Measurements from ENCODE around the gene GLS. TPM values are rescaled to one million over a fixed set of nuclear protein-coding genes. Genes with fewer than 3 reads are reported as not detected.

Gene GLS
- total RNA-seq, 1 experiment from 2014 or later = 97.4 TPM

GRCh38 chr2:190887089-190887488 lies 6.5 kb downstream of the GLS start (continued):
- no peak for TF ChIP-seq TCF7L2 (IDR thresholded peaks at IDR 0.05; ENCODE audit: borderline replicate concordance, extremely low read depth, insufficient read depth, insufficient read length)
- no peak for TF ChIP-seq FOSL1 (IDR thresholded peaks at IDR 0.05; ENCODE audit: low read depth)
- no peak for TF ChIP-seq JUND (IDR thresholded peaks at IDR 0.05)

- Histone ChIP-seq H3K9me2 (ENCODE audit: insufficient read depth) (no peaks in the 10 kb centered on the region), H3K27me3 (ENCODE audit: insufficient read depth, low read length) (no peaks in the 10 kb centered on the region), H3K27ac (ENCODE audit: low read depth, low read length) (no peak overlapping the region), H3K79me2 (ENCODE audit: insufficient read depth, low read length) (peaks cover 100% of the 10 kb centered on the region), H3K9me3 (ENCODE audit: control insufficient read depth in 1 of 2, insufficient read depth in 1 of 2, low read depth in 1 of 2, low read length in 2 of 2) (no peaks in the 10 kb centered on the region), H3K36me3 (ENCODE audit: control insufficient read depth in 1 of 2, insufficient read depth in 2 of 2, low read length in 2 of 2) (peaks cover 0 to 9% of the 10 kb centered on the region in 2 experiments; a peak in 1 of 4 replicates), H3K4me1 (ENCODE audit: control insufficient read depth in 1 of 2, insufficient read depth in 2 of 2, low read length in 2 of 2) (no peaks in the 10 kb centered on the region), H3K9ac (ENCODE audit: low read length) (no peak overlapping the region), H3K4me2 (ENCODE audit: low read length) (no peak overlapping the region), H2AFZ (ENCODE audit: low read depth, low read length, poor library complexity, severe bottlenecking) (no peak overlapping the region), H3K4me3 (replicated peaks in 1 of 2; ENCODE audit: low read depth in 1 of 2, low read length in 2 of 2) (no peak overlapping the region), H4K20me1 (ENCODE audit: insufficient read depth) (peaks cover 6% of the 10 kb centered on the region; the same call in 1 of the 2 replicates)
- intact Hi-C loops (cut with micrococcal nuclease) = loop anchor here (10.0 kb wide), 1 partner anchor 104 kb away; no protein-coding TSS in a partner anchor
- no TSS peak for BruUV-seq (replicated peaks)
- TF ChIP-seq YY1 (IDR thresholded peaks at IDR 0.05; ENCODE audit: extremely low read depth, insufficient replicate concordance, low read depth, low read length) = no peak
- TF ChIP-seq ELF1 (IDR thresholded peaks at IDR 0.05; ENCODE audit: borderline replicate concordance, low read depth) = no peak
- TF ChIP-seq CTCF (IDR thresholded peaks at IDR 0.05 in 2 of 3, conservative IDR thresholded peaks at IDR 0.05 in 1 of 3; ENCODE audit: borderline replicate concordance in 1 of 3, insufficient read depth in 1 of 3, low read depth in 2 of 3, low read length in 2 of 3) = no peak
- no peak for TF ChIP-seq JUND (IDR thresholded peaks at IDR 0.05)
- no peak for TF ChIP-seq EZH2phosphoT487 (IDR thresholded peaks at IDR 0.05; ENCODE audit: borderline replicate concordance)
- RAD21 ChIA-PET (ENCODE audit: low non-redundant PET in 1 of 2, low total read pairs in 2 of 2, uncharacterized antibody in 2 of 2, unreplicated experiment in 2 of 2) = no interaction called here
- POLR2A ChIA-PET = interaction anchor here (1.4 kb wide), 1 partner anchor 11 kb away, joined by 3 read pairs; no protein-coding TSS in a partner anchor
- ATAC-seq (no peak), DNase-seq (ENCODE audit: low read depth, low spot score) (no peak)
- CTCF ChIA-PET = no interaction called here
These were observed 7.8 kb downstream of the GLS start for GRCh38 chr2:190888449-190888848.

Measured in HCT116 (cell line).